Natural killer cell (primary cell): ENCODE results near the gene EHD3. TPM values are rescaled to one million over a fixed set of nuclear protein-coding genes. Genes with fewer than 3 reads are reported as not detected.
A peak's percentile ranks its signal among the peaks of the same experiment; 100 is the strongest.

Experiments
- ATAC-seq, 3 donors: fragments of 150-1000 bp in 2 of 3; fragments of 200-7000 bp in 1 of 3; cut with Tn5 transposase; 1 replicate in 1 of 3; 2 replicates in 2 of 3; pipeline ENCODE4 v1.10.0; 2021; ENCODE audit warnings: mild to moderate bottlenecking in 2 of 3, moderate library complexity in 2 of 3
- DNase-seq, 2 donors: peaks; one replicate each; pipeline versions ENCODE4 v3.0.0 to v3.0.0-alpha.2; 2013 to 2021; ENCODE audit warnings: mixed read lengths in 1 of 2
- H3K27ac ChIP-seq: one replicate; pipeline ENCODE4 v1.5.1; 2013; ENCODE audit warnings: mild to moderate bottlenecking, low read length
- H3K27me3 ChIP-seq: one replicate; pipeline ENCODE4 v1.6.1; 2013; ENCODE audit warnings: low read length; ENCODE audit not compliant: control insufficient read depth, insufficient read depth
- H3K36me3 ChIP-seq: one replicate; pipeline ENCODE4 v1.6.1; 2013; ENCODE audit warnings: low read length; ENCODE audit not compliant: control insufficient read depth, insufficient read depth
- H3K4me1 ChIP-seq: one replicate; pipeline ENCODE4 v1.6.1; 2013; ENCODE audit warnings: low read length; ENCODE audit not compliant: control insufficient read depth, insufficient read depth
- H3K4me3 ChIP-seq: one replicate; pipeline ENCODE4 v1.5.1; 2013; ENCODE audit warnings: low read length
- H3K9me3 ChIP-seq: one replicate; pipeline ENCODE4 v1.6.1; 2013; ENCODE audit warnings: low read length; ENCODE audit not compliant: control insufficient read depth, insufficient read depth
- H3K27ac Mint-ChIP-seq, 2 donors: one replicate each; pipeline ENCODE4 v1.8.0; 2022; ENCODE audit warnings: mild to moderate bottlenecking in 2 of 2, mixed read lengths in 2 of 2, moderate library complexity in 1 of 2
- H3K27me3 Mint-ChIP-seq, 2 donors: one replicate each; pipeline ENCODE4 v1.8.0; 2022; ENCODE audit warnings: low read depth in 2 of 2, mixed read lengths in 2 of 2
- H3K36me3 Mint-ChIP-seq: one replicate; pipeline ENCODE4 v1.8.0; 2022; ENCODE audit warnings: mixed read lengths
- H3K4me1 Mint-ChIP-seq, 2 donors: one replicate each; pipeline ENCODE4 v1.8.0; 2022; ENCODE audit warnings: mixed read lengths in 2 of 2
- H3K4me3 Mint-ChIP-seq: one replicate; pipeline ENCODE4 v1.8.0; 2022; ENCODE audit warnings: mild to moderate bottlenecking, moderate library complexity, mixed read lengths
- H3K9me3 Mint-ChIP-seq, 2 donors: one replicate each; pipeline ENCODE4 v1.8.0; 2022; ENCODE audit warnings: mixed read lengths in 2 of 2
- WGBS: methylation state at CpG from one replicate; pipeline ENCODE4 v1.1.7; 2013; ENCODE audit warnings: missing lambda C conversion rate; ENCODE audit not compliant: insufficient coverage; 5-methylcytosine and 5-hydroxymethylcytosine counted together
- intact Hi-C: fragments of 100-400 bp; cut with micrococcal nuclease; formaldehyde crosslinking; loops from one replicate; pipeline ENCODE4 v1.14.2; 2022
- total RNA-seq, 4 donors: library from RNA; stranded (reverse); fragments of 120-200 nt in 1 of 4; gene quantifications; one replicate each; pipeline versions ENCODE4 v1.2.3 to v1.2.4, GENCODE V29; 2013 to 2022
- TF ChIP-seq, protein P1 (sequence below): fragments of 200-600 bp; IDR thresholded peaks from one replicate; pipeline ENCODE4 v1.8.0; 2022; ENCODE audit warnings: antibody characterized with exemption

EHD3 gene
- total RNA-seq, 3 donors from 2014 or later (not counting 1 experiment from before 2014, with no cell fraction given), result 5.6 to 7.8 (median 7.2) TPM

DNA sequence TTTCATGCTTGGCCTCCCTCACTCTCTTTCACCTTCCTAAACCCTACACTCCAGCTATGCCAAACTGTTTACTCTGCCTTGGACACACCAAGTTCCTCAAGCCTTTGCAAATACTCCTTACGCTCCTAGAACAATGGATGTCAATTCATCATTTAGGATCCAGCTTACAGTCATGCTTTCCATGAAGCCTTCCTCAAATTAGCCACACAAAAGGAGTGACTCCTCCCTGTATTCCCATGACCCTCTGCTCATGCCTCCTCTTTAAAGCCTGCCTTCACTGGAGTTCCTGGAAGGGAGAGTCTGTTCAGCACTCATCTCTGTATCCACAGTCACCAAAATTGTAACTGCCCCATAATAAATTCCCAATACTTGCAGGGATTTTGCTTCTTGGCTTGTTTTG is 721 bp upstream of the EHD3 start:
- Mint-ChIP-seq H3K27ac (peak overlapping the region in 1 of 2 donors; percentile 4), H3K4me3 (peak overlapping the region; percentile 82), H3K36me3 (no peaks in the 10 kb centered on the region), H3K4me1 (peaks cover 16 to 33% of the 10 kb centered on the region in 2 donors), H3K9me3 (no peaks in the 10 kb centered on the region), H3K27me3 (peaks cover 0 to 2% of the 10 kb centered on the region in 2 donors)
- intact Hi-C loops, result loop anchor here (10.0 kb wide), 1 partner anchor 102 kb away; no protein-coding TSS in a partner anchor
- no peaks in the 10 kb centered on the region for H3K9me3 ChIP-seq
- no peak overlapping the region for H3K27ac ChIP-seq
- no peaks in the 10 kb centered on the region for H3K36me3 ChIP-seq
- 100% methylated on average over 1 of the region's 1 CpG for WGBS
- no peak overlapping the region for H3K4me3 ChIP-seq
- peaks cover 11% of the 10 kb centered on the region for H3K4me1 ChIP-seq
- DNase-seq (no peak), ATAC-seq (no peak)
- TF ChIP-seq, protein P1, sequence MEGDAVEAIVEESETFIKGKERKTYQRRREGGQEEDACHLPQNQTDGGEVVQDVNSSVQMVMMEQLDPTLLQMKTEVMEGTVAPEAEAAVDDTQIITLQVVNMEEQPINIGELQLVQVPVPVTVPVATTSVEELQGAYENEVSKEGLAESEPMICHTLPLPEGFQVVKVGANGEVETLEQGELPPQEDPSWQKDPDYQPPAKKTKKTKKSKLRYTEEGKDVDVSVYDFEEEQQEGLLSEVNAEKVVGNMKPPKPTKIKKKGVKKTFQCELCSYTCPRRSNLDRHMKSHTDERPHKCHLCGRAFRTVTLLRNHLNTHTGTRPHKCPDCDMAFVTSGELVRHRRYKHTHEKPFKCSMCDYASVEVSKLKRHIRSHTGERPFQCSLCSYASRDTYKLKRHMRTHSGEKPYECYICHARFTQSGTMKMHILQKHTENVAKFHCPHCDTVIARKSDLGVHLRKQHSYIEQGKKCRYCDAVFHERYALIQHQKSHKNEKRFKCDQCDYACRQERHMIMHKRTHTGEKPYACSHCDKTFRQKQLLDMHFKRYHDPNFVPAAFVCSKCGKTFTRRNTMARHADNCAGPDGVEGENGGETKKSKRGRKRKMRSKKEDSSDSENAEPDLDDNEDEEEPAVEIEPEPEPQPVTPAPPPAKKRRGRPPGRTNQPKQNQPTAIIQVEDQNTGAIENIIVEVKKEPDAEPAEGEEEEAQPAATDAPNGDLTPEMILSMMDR, result no peak
- no peaks in the 10 kb centered on the region for H3K27me3 ChIP-seq

- ATAC-seq (no peak), DNase-seq (peak in 1 of 2 donors; percentile 10)
- peak overlapping the region; percentile 12 to 67 for H3K27ac Mint-ChIP-seq
- WGBS, result 77% methylated on average over 16 of the region's 17 CpGs
- H3K27me3 Mint-ChIP-seq, result no peaks in the 10 kb centered on the region
- H3K36me3 Mint-ChIP-seq, result no peaks in the 10 kb centered on the region
- H3K36me3 ChIP-seq, result no peaks in the 10 kb centered on the region
- no peaks in the 10 kb centered on the region for H3K9me3 Mint-ChIP-seq
- TF ChIP-seq, protein P1, result no peak
- H3K4me3 Mint-ChIP-seq, result peak overlapping the region; percentile 83
- intact Hi-C loops, result loop anchor here (10.0 kb wide), 1 partner anchor 100 kb away; no protein-coding TSS in a partner anchor
- peaks cover 16 to 38% of the 10 kb centered on the region in 2 donors for H3K4me1 Mint-ChIP-seq
- peaks cover 11% of the 10 kb centered on the region for H3K4me1 ChIP-seq
- H3K27me3 ChIP-seq, result no peaks in the 10 kb centered on the region
- no peak overlapping the region for H3K27ac ChIP-seq
- no peaks in the 10 kb centered on the region for H3K9me3 ChIP-seq
- peak overlapping the region; percentile 51 for H3K4me3 ChIP-seq
These were observed 941 bp downstream of the EHD3 start for GRCh38 chr2:31234683-31235503.

- WGBS, result 84% methylated on average over 4 of the region's 4 CpGs
- Histone ChIP-seq H3K4me3 (no peak overlapping the region), H3K27ac (no peak overlapping the region), H3K4me1 (peaks cover 11% of the 10 kb centered on the region), H3K27me3 (no peaks in the 10 kb centered on the region), H3K9me3 (no peaks in the 10 kb centered on the region), H3K36me3 (no peaks in the 10 kb centered on the region)
- no peaks in the 10 kb centered on the region for H3K36me3 Mint-ChIP-seq
- peak overlapping the region; percentile 83 for H3K4me3 Mint-ChIP-seq
- no peak for DNase-seq
- no peaks in the 10 kb centered on the region for H3K27me3 Mint-ChIP-seq
- H3K9me3 Mint-ChIP-seq, result no peaks in the 10 kb centered on the region
- TF ChIP-seq, protein P1, result no peak
- H3K4me1 Mint-ChIP-seq, result peaks cover 16 to 38% of the 10 kb centered on the region in 2 donors
- H3K27ac Mint-ChIP-seq, result peak overlapping the region; percentile 12 to 67
- intact Hi-C loops, result loop anchor here (10.0 kb wide), 1 partner anchor 99 kb away; no protein-coding TSS in a partner anchor
- no peak for ATAC-seq
These were observed 1.6 kb downstream of the EHD3 start for GRCh38 chr2:31235504-31235902.
